ENCODE measurements around the gene CHN2.

The CHN2 gene

GRCh38 chr7:29342761-29343160 is 148.2 kb downstream of the CHN2 start:
- no peaks in the 10 kb centered on the region for H3K9me3 ChIP-seq (ENCODE audit: insufficient read depth, low read length)
- no peak overlapping the region for H2AFZ ChIP-seq (ENCODE audit: low read depth, low read length, severe bottlenecking)
- H3K79me2 ChIP-seq (ENCODE audit: insufficient read depth, low read length): no peaks in the 10 kb centered on the region
- no peak overlapping the region for H3K4me2 ChIP-seq (ENCODE audit: low read depth, low read length, poor library complexity, severe bottlenecking)
- no peaks in the 10 kb centered on the region for H3K27me3 ChIP-seq (ENCODE audit: low read length)
- H3K9me2 ChIP-seq (replicated peaks; ENCODE audit: insufficient read depth, low read length): no peaks in the 10 kb centered on the region
- no peak for TF ChIP-seq EZH2phosphoT487 (conservative IDR thresholded peaks at IDR 0.05; ENCODE audit: low read length)
- TF ChIP-seq, protein P1, sequence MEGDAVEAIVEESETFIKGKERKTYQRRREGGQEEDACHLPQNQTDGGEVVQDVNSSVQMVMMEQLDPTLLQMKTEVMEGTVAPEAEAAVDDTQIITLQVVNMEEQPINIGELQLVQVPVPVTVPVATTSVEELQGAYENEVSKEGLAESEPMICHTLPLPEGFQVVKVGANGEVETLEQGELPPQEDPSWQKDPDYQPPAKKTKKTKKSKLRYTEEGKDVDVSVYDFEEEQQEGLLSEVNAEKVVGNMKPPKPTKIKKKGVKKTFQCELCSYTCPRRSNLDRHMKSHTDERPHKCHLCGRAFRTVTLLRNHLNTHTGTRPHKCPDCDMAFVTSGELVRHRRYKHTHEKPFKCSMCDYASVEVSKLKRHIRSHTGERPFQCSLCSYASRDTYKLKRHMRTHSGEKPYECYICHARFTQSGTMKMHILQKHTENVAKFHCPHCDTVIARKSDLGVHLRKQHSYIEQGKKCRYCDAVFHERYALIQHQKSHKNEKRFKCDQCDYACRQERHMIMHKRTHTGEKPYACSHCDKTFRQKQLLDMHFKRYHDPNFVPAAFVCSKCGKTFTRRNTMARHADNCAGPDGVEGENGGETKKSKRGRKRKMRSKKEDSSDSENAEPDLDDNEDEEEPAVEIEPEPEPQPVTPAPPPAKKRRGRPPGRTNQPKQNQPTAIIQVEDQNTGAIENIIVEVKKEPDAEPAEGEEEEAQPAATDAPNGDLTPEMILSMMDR (IDR thresholded peaks at IDR 0.05; ENCODE audit: insufficient read depth, low read length, poor library complexity, severe bottlenecking): no peak
- no peaks in the 10 kb centered on the region for H3K36me3 ChIP-seq (ENCODE audit: low read length)
- H4K20me1 ChIP-seq (ENCODE audit: low read depth, low read length): no peaks in the 10 kb centered on the region
- H3F3A ChIP-seq (ENCODE audit: insufficient read depth): no peaks in the 10 kb centered on the region
- no peak overlapping the region for H3K9ac ChIP-seq (ENCODE audit: low read length)
- H3K4me3 ChIP-seq (ENCODE audit: insufficient read depth, low read length, poor library complexity, severe bottlenecking): no peak overlapping the region
- no peak overlapping the region for H3K27ac ChIP-seq (ENCODE audit: low read depth, low read length)

DNA sequence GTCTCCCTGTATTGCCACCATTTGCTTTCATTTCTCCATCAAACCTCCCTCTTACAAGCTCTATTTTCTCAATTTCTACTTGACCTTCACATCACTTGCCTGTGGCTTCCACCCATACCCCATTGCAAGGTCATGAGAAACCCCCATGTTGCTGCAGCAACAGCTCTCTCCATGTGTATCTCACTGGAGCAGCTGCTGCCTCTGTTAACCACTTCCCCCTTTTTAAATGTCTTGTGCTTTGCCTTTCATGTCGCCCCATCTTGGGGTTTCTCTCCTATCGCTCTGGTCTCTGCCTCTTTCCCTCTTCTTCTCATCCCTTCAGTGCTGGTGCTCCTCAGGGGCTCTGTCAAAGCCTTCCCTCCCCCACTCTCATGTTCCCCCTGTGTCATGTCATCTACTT is 148.8 kb downstream of the CHN2 start:
- Histone ChIP-seq H3K4me2 (ENCODE audit: low read depth, low read length, poor library complexity, severe bottlenecking) (no peak overlapping the region), H3K36me3 (ENCODE audit: low read length) (no peaks in the 10 kb centered on the region), H3K9ac (ENCODE audit: low read length) (no peak overlapping the region), H3K27me3 (ENCODE audit: low read length) (no peaks in the 10 kb centered on the region), H3K4me3 (ENCODE audit: insufficient read depth, low read length, poor library complexity, severe bottlenecking) (no peak overlapping the region), H3K79me2 (ENCODE audit: insufficient read depth, low read length) (no peaks in the 10 kb centered on the region), H3F3A (ENCODE audit: insufficient read depth) (no peaks in the 10 kb centered on the region), H3K9me3 (ENCODE audit: insufficient read depth, low read length) (no peaks in the 10 kb centered on the region), H3K9me2 (replicated peaks; ENCODE audit: insufficient read depth, low read length) (no peaks in the 10 kb centered on the region), H4K20me1 (ENCODE audit: low read depth, low read length) (no peaks in the 10 kb centered on the region), H2AFZ (ENCODE audit: low read depth, low read length, severe bottlenecking) (no peak overlapping the region), H3K27ac (ENCODE audit: low read depth, low read length) (no peak overlapping the region)
- no peak for TF ChIP-seq EZH2phosphoT487 (conservative IDR thresholded peaks at IDR 0.05; ENCODE audit: low read length)
- TF ChIP-seq, protein P1 (IDR thresholded peaks at IDR 0.05; ENCODE audit: insufficient read depth, low read length, poor library complexity, severe bottlenecking): no peak

DNA sequence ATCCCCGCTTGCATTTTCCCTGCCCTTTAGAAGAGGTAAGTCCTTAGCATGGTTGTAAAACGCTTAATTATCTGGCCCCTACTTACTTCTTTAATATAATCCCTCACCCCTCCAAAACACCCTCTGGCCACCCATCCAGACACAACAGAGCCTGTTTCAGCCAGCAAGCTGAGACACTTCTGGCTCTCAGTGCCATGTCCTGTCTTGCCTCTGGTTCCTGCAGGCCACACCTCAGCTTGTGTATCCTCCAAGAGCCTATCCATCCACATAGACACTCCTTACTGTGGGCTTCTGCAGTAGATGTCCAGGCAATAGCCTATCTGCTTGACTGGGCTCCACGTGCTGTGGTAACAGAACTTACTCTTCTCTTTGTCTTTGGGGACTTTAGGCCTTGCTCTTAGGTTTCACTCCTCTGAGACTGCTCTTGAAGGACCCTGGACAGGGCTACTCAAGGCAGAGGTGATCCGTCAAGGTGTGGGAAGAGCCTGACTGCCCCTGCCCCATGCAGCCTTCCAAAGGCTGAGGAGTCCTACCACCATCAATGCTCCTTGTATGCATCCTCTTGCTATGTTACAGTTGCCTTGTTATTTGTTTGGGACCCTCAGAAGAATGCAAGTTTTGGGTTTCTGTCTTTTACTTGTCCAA is 149.9 kb downstream of the CHN2 start:
- no peaks in the 10 kb centered on the region for H3K9me3 ChIP-seq (ENCODE audit: insufficient read depth, low read length)
- no peaks in the 10 kb centered on the region for H3K27me3 ChIP-seq (ENCODE audit: low read length)
- H3K79me2 ChIP-seq (ENCODE audit: insufficient read depth, low read length): no peaks in the 10 kb centered on the region
- no peaks in the 10 kb centered on the region for H3K36me3 ChIP-seq (ENCODE audit: low read length)
- no peak overlapping the region for H2AFZ ChIP-seq (ENCODE audit: low read depth, low read length, severe bottlenecking)
- no peak overlapping the region for H3K4me3 ChIP-seq (ENCODE audit: insufficient read depth, low read length, poor library complexity, severe bottlenecking)
- H4K20me1 ChIP-seq (ENCODE audit: low read depth, low read length): no peaks in the 10 kb centered on the region
- H3F3A ChIP-seq (ENCODE audit: insufficient read depth): no peaks in the 10 kb centered on the region
- no peak overlapping the region for H3K27ac ChIP-seq (ENCODE audit: low read depth, low read length)
- no peaks in the 10 kb centered on the region for H3K9me2 ChIP-seq (replicated peaks; ENCODE audit: insufficient read depth, low read length)
- H3K9ac ChIP-seq (ENCODE audit: low read length): no peak overlapping the region
- H3K4me2 ChIP-seq (ENCODE audit: low read depth, low read length, poor library complexity, severe bottlenecking): no peak overlapping the region
- no peak for TF ChIP-seq EZH2phosphoT487 (conservative IDR thresholded peaks at IDR 0.05; ENCODE audit: low read length)
- TF ChIP-seq, protein P1 (IDR thresholded peaks at IDR 0.05; ENCODE audit: insufficient read depth, low read length, poor library complexity, severe bottlenecking): no peak
